Left forelimb (tissue), 1 donor: ENCODE results near the gene HAL.
"Not testable (repeated sequence)": the region's sequence is repeated elsewhere in the genome, so short reads cannot be mapped to it uniquely, and the experiment has no call there.

Experiments
- DNase-seq: peaks from one replicate; pipeline ENCODE4 v3.0.0-alpha.2; 2018; ENCODE audit warnings: low spot score

HAL gene

DNA sequence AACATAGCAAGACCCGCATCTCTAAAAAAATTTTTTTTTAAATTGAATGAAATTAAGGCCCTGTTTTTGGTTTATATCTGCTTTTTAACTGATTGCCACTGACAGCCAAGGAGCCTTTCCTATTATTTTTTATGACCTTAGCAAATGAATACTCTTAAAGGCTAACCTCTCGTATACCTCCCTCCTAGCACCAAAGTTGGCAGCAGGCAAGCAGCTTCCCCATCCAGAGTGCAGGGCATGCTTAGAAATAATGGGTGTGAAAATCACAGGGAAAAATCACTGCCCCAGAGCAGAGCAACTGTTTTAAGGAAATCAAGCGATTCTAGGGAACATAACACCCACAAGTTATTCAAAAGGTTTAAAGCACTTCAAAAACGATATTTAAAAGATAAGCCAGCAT, 20.7 kb downstream of the HAL start:
- no peak for DNase-seq

DNA sequence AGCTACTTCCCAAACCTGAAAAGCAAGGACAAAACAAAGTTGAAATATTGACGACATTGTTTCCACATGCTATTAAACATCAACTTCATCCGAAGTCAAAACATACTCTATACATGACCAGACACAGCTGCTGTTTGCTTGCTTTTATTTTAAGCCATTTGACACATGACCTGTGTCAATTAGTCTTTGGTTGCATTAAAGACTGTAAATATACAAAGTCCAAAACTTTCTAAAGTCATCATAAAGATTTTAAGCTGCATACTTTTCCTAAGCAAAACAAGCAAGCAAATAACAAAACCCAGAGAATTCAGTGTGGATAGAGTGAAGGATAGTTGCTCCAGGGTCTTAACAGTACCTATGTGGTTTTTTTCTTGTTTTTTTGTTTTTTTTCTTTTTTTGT, 21.8 kb downstream of the HAL start:
- DNase-seq, result no peak

DNA sequence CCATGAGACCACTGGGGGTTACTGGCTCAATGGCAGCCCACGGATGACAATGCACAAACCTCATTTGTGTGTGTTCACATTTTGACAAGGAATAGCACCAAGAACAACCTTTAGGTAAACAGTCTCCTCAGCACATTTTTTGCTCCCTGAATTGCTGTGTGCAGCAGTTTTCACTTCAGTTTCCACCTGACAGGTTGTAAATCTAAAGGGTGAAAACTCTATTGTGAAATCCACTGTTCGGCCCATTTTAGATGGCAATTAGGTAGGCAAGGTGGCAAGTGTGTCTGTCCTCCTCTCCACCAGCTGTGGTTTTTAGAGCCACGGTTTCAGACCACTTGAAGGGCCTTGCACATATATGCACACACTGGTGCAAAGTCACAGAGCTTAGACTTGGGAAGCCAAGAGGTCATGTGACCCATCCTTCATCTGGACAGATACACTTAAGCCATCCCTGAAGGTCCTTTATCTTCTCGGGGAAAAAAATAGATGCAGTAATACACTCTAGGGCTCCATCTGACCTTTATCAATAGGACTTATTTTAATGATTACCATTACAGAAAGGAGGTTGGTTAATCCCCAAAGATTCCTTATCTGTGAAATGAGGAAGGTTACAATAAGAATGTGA, 23.2 kb downstream of the HAL start:
- no peak for DNase-seq

DNA sequence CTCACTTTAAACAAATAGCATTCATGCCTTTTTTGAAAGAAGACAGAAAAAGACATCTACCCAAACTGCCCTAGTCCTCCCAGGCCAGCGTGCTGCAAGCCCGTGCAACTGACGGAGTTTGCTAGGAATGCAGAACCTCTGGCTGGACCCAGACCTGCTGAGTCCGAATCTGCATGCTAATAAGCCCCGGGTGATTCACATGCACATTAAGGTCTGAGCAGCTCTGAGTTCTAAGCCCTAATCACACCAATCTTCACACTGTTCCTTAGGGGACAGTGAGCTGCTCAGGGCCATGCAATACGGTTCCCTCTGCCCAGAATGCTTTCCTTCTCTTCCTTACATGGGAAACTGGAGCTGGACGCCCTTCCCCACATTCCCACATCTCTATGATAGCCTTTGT, 25.2 kb downstream of the HAL start:
- no peak for DNase-seq

DNA sequence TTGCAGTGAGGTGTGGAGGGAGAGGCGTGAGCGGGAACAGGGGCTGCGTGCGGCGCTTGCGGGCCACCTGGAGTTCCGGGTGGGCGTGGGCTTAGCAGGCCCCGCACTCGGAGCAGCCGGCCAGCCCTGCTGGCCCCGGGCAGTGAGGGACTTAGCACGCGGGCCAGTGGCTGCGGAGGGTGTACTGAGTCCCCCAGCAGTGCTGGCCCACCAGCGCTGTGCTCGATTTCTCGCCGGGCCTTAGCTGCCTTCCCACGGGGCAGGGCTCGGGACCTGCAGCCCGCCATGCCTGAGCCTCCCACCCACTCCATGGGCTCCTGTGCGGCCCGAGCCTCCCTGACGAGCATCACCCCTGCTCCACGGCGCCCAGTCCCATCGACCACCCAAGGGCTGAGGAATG, 27.0 kb downstream of the HAL start:
- not testable (repeated sequence) for DNase-seq

DNA sequence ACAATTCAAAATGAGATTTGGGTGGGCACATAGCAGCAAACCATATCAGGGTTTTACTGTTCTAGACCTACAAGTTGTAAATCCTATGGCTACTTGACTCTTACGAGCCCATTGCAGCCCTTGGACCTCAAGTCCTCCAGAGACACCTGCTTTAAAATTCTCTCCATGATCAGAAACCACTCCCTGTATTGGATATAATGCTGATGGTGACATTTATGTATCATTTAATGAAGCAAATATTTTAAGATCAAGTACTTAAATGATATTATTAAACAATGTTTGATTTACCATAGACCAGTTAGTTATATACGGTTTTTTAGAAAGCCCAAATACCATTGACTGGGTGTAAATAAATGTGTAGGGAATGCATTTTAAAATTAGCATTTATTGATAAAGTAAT, 28.8 kb downstream of the HAL start:
- no peak for DNase-seq

DNA sequence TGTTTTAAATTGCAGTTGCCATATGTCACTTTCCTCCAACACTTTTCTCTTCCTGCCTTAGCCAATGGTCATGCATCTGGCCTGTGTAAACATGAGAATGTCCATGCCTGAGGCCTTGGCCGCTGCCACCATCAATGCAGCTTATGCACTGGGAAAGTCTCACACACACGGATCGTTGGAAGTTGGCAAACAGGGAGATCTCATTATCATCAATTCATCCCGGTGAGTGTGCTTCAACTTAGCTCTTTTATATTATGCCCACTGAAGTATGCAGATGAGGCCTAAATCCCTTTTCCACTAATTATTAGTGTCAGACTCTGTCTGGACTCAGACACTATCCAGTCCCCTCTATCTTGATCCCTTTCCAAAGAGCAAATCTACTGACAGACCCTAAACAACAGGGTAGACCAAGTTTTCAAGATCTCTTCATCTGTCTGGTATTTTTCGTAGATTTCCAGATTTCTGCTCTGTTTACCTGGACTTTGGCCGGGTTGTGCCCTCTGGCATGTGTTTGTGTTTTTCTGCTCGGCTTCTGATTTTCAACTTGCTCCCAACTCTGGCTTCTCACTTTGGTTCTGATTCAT, 29.8 kb downstream of the HAL start:
- DNase-seq, result no peak

DNA sequence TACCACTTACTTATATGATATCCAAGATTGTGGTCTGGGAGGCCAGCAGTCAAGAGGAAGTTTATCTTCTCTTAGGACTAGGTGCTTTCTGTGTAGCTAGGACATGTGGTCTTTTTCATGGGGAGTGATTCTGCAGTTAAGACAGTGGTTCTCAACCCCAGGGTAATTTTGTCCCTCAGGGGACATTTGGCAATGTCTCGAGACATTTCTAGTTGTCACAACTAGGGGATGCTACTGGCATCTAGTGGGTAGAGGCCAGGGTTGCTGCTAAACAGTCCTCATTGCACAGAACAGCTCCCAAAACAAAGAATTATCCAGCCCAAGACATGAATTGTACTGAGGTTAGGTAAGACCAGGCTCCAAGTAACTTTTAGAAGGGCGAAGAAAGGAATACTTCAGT, 33.0 kb downstream of the HAL start:
- no peak for DNase-seq

DNA sequence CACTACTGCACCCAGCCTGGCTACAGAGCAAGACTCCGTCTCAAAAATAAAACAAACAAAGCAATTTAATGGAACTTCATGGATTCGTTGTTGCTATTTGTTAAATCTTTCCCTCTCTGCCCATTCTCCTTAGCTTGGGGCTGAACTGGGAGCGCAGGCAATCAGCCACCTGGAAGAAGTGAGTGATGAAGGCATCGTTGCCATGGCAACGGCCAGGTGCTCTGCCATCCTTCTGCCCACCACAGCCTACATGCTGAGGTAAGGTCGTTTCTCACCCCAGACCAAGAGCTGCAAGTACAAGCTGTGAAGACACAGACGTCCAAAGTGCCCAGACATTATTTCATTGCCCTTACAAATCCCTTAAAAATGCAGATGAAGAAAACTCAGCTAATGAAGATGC, 33.9 kb downstream of the HAL start:
- no peak for DNase-seq

DNA sequence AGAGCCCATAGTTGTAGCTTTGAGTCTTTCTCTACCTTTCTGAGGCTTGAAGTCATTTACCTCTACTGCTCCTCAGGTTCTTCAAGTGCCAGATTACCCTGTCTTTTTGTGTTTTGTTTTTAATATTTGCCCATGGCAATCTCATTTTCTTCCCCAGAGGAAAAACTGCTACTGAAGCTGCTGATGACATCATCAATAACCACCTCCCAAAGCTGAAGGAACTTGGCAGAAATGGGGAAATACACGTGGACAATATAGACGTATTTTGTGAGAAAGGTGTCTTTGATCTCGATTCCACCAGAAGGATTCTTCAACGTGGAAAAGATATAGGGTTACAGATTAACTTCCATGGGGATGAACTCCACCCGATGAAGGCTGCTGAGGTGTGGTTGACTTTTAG, 35.9 kb downstream of the HAL start:
- no peak for DNase-seq

DNA sequence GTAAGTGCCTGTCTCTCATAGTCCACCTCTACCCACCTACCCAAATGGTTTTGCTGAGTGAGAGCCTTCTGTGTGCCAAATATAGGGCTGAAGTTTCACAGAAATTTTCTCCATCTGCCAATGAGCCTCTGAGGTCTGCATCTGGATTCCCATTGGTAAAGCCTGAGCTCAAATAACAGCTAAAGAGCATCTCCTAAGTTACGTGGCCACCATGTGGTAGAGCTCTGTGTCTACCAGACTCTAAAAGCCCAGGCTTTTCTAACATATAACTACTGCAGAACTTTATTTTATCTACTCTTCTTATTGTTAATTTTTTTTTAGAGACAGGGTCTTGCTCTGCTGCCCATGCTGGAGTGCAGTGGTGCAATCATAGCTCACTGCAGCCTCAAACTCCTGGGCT, 37.0 kb downstream of the HAL start:
- no peak for DNase-seq

DNA sequence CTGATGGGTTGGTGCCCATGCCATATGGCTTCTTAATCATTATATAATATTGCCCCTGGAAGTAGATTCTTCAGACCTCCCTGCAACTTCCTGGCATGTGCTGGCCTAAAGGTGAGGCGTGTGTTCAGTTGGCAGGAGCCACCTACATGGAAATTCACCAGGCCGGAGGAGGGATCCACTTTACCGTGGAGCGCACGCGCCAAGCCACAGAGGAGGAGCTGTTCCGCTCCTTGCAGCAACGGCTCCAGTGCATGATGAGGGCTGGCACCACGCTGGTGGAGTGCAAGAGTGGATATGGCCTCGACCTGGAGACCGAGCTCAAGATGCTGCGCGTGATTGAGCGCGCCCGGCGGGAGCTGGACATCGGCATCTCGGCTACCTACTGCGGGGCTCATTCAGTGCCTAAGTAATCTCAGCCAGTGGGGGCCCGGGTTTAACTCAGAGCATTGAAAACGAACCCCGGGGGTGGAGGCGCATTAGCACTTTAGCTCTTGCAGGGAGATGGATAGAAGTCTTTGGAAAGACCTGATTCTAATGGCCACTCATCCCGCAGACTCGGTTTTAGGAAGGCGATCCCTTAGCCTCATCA, 39.5 kb downstream of the HAL start:
- no peak for DNase-seq

DNA sequence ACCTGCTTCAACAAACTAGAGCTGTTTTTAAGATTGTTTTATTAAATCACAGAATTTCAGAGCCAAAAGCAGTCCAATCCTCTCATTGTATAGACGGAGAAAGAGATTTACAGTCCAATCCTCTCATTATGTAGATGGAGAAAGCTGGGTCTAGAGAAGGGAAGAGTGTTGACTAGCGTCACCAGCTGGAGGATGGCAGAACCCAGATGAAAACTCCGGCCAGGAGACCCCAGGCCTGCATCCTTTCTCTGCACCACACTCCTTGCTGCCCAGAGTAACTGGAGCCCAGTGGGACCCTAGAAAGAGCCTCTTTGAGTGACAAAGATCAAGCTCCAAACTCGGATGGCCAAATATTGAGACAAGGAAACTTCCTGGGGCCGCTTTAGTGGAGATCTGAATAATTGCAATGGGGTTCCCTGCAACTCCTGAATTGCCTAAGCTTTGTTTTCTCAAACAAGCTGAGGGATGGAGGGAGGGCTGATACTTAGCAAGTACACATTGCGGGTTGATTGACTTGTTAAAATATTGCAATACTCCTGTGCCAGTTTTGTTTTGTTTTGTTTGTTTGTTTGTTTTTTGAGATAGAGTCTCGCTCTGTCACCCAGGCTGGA, 40.5 kb downstream of the HAL start:
- DNase-seq, result no peak

DNA sequence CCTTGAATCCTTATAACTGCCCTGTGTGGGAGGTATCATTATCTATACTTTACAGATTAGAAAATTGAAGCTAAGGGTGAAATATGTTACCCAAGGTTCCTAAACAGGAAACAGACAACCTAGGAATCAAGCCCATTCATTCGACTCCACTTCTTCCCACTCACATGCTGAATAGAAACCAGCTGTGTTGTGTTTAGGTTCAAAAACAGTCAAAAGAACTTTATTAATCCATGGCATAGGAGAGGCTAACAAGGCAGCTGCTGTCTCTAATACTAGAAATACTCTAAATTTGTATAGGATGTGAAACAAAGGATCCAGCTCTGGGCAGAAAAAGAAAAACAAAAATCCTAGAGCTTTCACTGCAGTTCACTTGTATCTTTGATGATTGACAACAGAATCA, 43.1 kb downstream of the HAL start:
- no peak for DNase-seq

DNA sequence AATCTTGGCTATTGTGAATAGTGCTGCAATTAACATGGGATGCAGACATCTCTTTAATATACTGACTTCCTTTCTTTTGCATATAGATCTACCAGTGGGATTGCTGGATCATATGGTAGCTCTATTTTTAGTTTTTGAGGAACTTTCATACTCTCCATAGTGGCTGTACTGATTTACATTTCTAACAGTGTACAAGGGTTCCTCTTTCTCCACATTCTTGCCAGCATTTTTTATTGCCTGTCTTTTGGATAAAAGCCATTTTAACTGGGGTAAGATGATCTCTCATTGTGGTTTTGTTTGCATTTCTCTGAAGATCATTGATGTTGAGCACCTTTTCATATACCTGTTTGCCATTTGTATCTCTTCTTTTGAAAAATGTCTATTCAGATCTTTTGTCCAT, 44.6 kb downstream of the HAL start:
- DNase-seq, result no peak

DNA sequence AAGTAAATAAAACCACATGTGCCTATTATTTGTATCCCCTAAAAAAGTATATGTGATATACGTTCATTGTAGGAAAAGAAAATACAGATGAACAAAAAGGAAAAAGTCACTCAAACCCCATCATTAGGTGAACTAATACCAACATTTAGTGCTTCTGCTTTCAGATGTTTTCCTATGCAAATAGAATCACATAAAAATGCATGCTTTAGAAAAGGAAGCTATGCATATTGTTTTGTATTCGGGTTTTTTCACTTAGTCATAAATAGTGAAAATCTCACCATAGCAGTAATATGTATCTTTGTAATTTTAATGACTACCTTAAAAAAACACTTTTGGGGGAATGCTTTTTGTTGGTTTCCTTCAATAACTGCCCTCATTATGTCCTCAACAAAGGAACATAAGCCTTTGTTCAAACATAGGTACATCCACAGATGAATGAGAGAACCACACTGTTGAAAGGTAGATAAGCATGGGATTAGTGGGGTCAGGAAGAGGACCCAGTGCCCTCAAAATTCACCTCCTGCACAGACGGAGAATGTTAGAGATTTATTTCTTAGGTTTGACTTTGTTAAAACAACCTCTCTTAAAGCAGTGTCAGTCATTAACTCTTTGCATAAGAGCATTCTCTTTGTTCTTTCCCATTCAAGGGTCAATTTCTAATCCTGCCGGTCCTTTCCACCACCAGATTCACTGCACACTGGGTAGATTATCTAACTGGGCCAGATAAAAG, 46.5 kb downstream of the HAL start:
- DNase-seq, result no peak

DNA sequence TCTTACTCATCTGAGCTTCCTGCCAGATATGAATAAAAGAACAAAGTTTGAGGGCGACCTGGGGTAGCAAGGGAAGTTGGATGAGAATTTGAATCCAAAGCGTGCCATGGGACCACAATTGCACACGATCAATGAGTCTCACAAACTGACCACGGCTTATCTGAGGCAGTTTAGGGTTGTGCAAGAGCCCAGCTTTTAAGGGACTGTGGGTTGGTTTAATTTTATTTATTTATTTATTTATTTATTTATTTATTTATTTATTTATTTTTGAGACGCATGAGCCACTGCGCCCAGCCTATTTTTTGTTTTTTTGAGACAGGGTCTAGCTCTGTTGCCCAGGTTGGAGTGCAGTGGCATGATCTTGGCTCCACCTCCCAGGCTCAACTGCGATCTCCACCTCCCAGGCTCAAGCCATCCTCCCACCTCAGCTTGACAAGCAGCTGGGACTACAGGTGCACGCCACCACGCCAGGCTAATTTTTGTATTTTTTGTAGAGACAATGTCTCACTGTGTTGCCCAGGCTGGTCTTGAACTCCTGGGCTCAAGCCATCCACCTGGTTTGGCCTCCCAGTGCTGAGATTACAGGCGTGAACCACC, 51.9 kb downstream of the HAL start:
- no peak for DNase-seq

DNA sequence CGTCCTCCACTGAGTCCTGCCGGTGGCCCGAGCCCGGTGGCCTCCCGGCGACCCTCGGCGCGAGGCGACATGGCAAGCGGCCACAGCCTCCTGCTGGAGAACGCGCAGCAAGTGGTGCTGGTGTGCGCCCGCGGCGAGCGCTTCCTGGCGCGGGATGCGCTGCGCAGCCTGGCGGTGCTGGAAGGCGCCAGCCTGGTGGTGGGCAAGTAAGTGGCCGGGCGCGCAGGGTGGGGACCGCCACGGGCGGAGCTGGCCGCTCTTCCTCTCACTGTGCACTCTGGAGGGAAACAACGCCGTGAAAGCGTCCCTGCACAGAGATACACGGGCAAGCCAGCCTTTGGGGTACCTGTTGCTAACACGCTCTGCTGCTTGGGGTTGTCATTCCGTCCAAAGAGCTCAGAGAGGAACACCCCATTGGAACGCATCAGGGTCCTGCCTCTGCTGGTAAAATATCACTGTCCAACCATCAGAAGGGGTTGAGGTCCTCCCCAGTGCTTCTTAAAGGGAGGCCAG, 52.8 kb downstream of the HAL start, which contains the start of gene AMDHD1:
TSS of gene AMDHD1 (plus strand) at position 2 of the 513 bp plus-strand sequence. CDS start at position 70, 68 bp downstream.
- DNase-seq, result peak; percentile 76

DNA sequence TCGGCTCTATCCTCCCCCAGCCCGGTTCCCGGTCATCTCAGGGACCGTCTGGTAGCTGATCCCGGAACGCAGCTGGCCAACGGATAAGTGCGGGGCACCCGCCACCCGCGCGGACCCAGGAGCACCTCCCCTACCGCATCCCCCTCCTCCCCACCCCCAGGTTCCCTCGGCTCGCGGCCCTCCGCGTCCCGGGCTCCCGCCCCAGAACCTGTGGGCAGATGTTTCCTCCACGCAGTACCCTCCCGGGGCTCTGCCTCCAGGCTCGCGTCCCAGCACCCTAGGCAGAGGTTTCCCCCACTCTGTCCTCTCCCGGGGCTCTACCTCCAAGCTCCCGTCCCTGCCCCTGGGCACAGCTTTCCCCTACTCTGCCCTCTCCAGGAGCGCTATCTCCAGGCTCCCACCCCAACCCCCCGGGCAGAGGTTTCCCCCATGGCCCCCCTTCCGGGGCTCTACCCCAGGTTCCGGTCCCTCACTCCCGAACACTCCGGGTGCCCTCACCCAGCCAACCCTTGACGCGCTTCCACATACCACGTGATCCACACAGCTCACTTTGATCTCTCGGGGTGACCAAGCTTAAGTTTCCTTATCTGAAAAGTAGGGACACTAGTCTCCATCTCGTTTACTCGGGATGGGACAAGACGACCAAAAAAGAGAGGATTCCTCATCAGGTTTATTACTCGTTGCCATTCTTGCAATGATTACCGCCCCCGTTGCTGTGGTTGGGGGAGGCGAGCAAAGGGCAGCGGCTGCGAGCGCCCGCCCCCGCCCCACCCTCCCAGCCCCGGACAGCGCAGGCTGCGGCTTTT, 53.4 kb downstream of the HAL start, which contains the start of gene CCDC38:
TSS of gene CCDC38 (minus strand) at position 91 of the 806 bp plus-strand sequence. CDS start 6,105 bp downstream, outside the sequence.
- peak; percentile 77 for DNase-seq

DNA sequence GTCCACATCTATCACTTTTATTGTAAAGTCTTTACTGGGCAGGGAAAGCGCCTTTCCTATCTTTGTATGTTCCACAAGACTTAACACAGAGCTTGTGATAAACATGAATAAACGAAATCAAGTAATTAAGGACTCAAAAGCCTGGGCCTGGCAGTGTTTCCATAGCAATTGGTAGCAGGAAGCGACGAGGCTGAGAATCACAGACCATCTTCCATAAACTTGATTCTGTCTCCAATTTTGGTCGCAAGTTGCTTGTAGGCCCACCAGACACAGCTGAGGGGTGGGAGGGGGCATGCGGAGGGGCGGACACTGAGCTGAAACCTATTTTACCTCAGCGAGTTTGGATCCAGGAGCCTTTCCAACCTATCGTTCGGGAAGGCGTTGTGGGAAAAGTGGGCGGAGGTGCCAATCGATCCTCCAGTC, 54.0 kb downstream of the HAL start:
- peak; percentile 66 for DNase-seq

DNA sequence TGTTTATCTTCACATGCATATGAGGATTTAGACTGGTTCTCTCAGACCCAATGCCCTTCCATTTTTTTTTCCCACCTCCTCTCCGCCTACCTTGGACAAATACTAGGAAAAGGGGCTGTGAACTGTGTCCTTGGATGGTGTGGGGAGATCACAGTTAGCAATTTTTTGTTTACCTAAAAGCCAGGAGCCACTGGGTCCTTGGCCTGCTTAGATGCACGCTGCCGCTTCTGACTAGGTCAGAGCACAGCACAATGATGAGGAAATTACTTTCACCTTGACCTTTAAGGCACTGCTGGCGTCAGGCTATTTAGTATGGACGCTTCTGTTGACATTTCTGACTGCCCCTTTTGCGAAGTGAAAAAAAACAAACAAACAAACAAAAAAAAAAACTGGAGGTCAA, 55.6 kb downstream of the HAL start:
- DNase-seq, result no peak
